Loucy (cell line): ENCODE results near the gene RBMS3.
A peak's percentile ranks its signal among the peaks of the same experiment; 100 is the strongest.
"Not testable (repeated sequence)": the region's sequence is repeated elsewhere in the genome, so short reads cannot be mapped to it uniquely, and the experiment has no call there.

Source experiments
- H2AFZ ChIP-seq: fragments of 200-600 bp; sonication (generic); 2 replicates; pipeline ENCODE4 v1.6.0; 2016; ENCODE audit warnings: antibody characterized with exemption, mild to moderate bottlenecking, low read length, moderate library complexity
- H3F3A ChIP-seq: fragments of 200-600 bp; 2 replicates; pipeline ENCODE4 v1.6.0; 2016; ENCODE audit warnings: antibody characterized with exemption, low read depth, mild to moderate bottlenecking
- H3K27me3 ChIP-seq: fragments of 200-600 bp; sonication (generic); 2 replicates; pipeline ENCODE4 v1.6.1; 2014; ENCODE audit warnings: low read length, mild to moderate bottlenecking; ENCODE audit not compliant: insufficient read depth, poor library complexity, severe bottlenecking
- H3K36me3 ChIP-seq: fragments of 200-600 bp; sonication (generic); 2 replicates; pipeline ENCODE4 v1.6.1; 2016; ENCODE audit warnings: low read length; ENCODE audit not compliant: insufficient read depth
- H3K4me1 ChIP-seq: fragments of 200-600 bp; sonication (generic); 2 replicates; pipeline ENCODE4 v1.5.1; 2014; ENCODE audit warnings: low read length, mild to moderate bottlenecking; ENCODE audit not compliant: insufficient read depth, poor library complexity, severe bottlenecking
- H3K4me2 ChIP-seq: fragments of 200-600 bp; sonication (generic); 2 replicates; pipeline ENCODE4 v1.6.0; 2014; ENCODE audit warnings: antibody characterized with exemption, low read length, low read depth, mild to moderate bottlenecking; ENCODE audit not compliant: poor library complexity, severe bottlenecking
- H3K4me3 ChIP-seq: fragments of 200-600 bp; sonication (generic); 2 replicates; pipeline ENCODE4 v1.5.1; 2014; ENCODE audit warnings: low read length, mild to moderate bottlenecking, mixed read lengths; ENCODE audit not compliant: poor library complexity, severe bottlenecking
- H3K79me2 ChIP-seq: fragments of 200-600 bp; sonication (generic); 2 replicates; pipeline ENCODE4 v1.6.1; 2014; ENCODE audit warnings: low read length; ENCODE audit not compliant: insufficient read depth
- H3K9ac ChIP-seq: fragments of 200-600 bp; sonication (generic); 2 replicates; pipeline ENCODE4 v1.6.0; 2014; ENCODE audit warnings: mild to moderate bottlenecking, low read depth, low read length, moderate library complexity; ENCODE audit not compliant: poor library complexity, severe bottlenecking
- H3K9me2 ChIP-seq: fragments of 200-600 bp; sonication (generic); replicated peaks from 2 replicates; pipeline ENCODE4 v1.6.1; 2016; ENCODE audit warnings: low read depth, low read length, mixed read lengths
- H3K9me3 ChIP-seq: fragments of 200-600 bp; sonication (generic); 2 replicates; pipeline ENCODE4 v1.6.1; 2014; ENCODE audit warnings: mild to moderate bottlenecking, antibody characterized with exemption, low read length, low read depth; ENCODE audit not compliant: insufficient read depth
- H4K20me1 ChIP-seq: fragments of 200-600 bp; sonication (generic); 2 replicates; pipeline ENCODE4 v1.6.0; 2014; ENCODE audit warnings: antibody characterized with exemption, low read length, mild to moderate bottlenecking; ENCODE audit not compliant: insufficient read depth, poor library complexity, severe bottlenecking
- CTCF ChIP-seq: fragments of 200-600 bp; sonication (generic); conservative IDR thresholded peaks from 2 replicates; pipeline ENCODE4 v1.5.1; 2014; ENCODE audit warnings: mild to moderate bottlenecking, antibody characterized with exemption, low read length
- EZH2phosphoT487 ChIP-seq: fragments of 200-600 bp; IDR thresholded peaks from 2 replicates; pipeline ENCODE4 v1.6.1; 2018; ENCODE audit warnings: antibody characterized with exemption, mild to moderate bottlenecking, moderate library complexity, borderline replicate concordance

The RBMS3 gene

GRCh38 chr3:29280404-29281093 is at the start of gene RBMS3:
Gene RBMS3 (plus strand): TSS chr3:29281071.
- Histone ChIP-seq H3K4me1 (peaks cover 12% of the 10 kb centered on the region), H4K20me1 (no peaks in the 10 kb centered on the region), H3K4me2 (peak within 1 kb of the TSS; percentile 81), H3K9me3 (no peaks in the 10 kb centered on the region), H3F3A (no peaks in the 10 kb centered on the region), H3K4me3 (peak within 1 kb of the TSS; percentile 68), H2AFZ (peak within 1 kb of the TSS; percentile 91), H3K9me2 (no peaks in the 10 kb centered on the region), H3K79me2 (no peaks in the 10 kb centered on the region), H3K27me3 (no peaks in the 10 kb centered on the region), H3K9ac (peak within 1 kb of the TSS; percentile 45), H3K36me3 (no peaks in the 10 kb centered on the region)
- peak; percentile 31; the same call in 1 of the 2 replicates for TF ChIP-seq CTCF
- TF ChIP-seq EZH2phosphoT487, result no peak

- not testable (repeated sequence) for H4K20me1 ChIP-seq, H3F3A ChIP-seq, H3K4me3 ChIP-seq, H2AFZ ChIP-seq, H3K9me3 ChIP-seq, H3K36me3 ChIP-seq, H3K27me3 ChIP-seq, H3K4me2 ChIP-seq, H3K9ac ChIP-seq, H3K9me2 ChIP-seq, H3K79me2 ChIP-seq, H3K4me1 ChIP-seq
Observed at GRCh38 chr3:29233126-29233525, 47.7 kb upstream of the RBMS3 start.

- Histone ChIP-seq H3K9me2 (no peaks in the 10 kb centered on the region), H2AFZ (no peak overlapping the region), H3K4me1 (no peaks in the 10 kb centered on the region), H3K36me3 (no peaks in the 10 kb centered on the region), H3K4me2 (no peak overlapping the region), H4K20me1 (no peaks in the 10 kb centered on the region), H3K4me3 (no peak overlapping the region), H3K79me2 (no peaks in the 10 kb centered on the region), H3F3A (no peaks in the 10 kb centered on the region), H3K27me3 (no peaks in the 10 kb centered on the region), H3K9ac (no peak overlapping the region), H3K9me3 (no peaks in the 10 kb centered on the region)
- TF ChIP-seq EZH2phosphoT487 (no peak), CTCF (no peak)
Observed at GRCh38 chr3:29236146-29236840, 44.6 kb upstream of the RBMS3 start.

- Histone ChIP-seq H3K4me1 (no peaks in the 10 kb centered on the region), H4K20me1 (no peaks in the 10 kb centered on the region), H3K36me3 (no peaks in the 10 kb centered on the region), H3K4me2 (no peak overlapping the region), H2AFZ (no peak overlapping the region), H3K9me2 (no peaks in the 10 kb centered on the region), H3K9ac (no peak overlapping the region), H3K4me3 (no peak overlapping the region), H3K9me3 (no peaks in the 10 kb centered on the region), H3K79me2 (no peaks in the 10 kb centered on the region), H3K27me3 (no peaks in the 10 kb centered on the region), H3F3A (no peaks in the 10 kb centered on the region)
- TF ChIP-seq EZH2phosphoT487 (no peak), CTCF (no peak)
Observed at GRCh38 chr3:29239376-29239775, 41.5 kb upstream of the RBMS3 start.
